HCT116 (cell line): ENCODE data around the gene CSNK2A2. TPM values are rescaled to one million over a fixed set of nuclear protein-coding genes. Genes with fewer than 3 reads are reported as not detected.

Source experiments
- ATAC-seq: fragments of 200-7000 bp; cut with Tn5 transposase; 2 replicates; pipeline ENCODE4 v1.9.1; 2020; ENCODE audit warnings: mild to moderate bottlenecking, moderate library complexity
- BruUV-seq: library from RNA; stranded (reverse); fragments of 400-500 nt; replicated peaks from 2 replicates; lab custom pipeline; 2021; lab: Mats Ljungman, UMichigan
- CTCF ChIA-PET: fragments of 300-600 bp; sonication (Branson Sonifier 250); formaldehyde crosslinking; loops from one replicate; lab custom pipeline; 2021; ENCODE audit warnings: antibody characterized with exemption; lab: Charles Lee
- POLR2A ChIA-PET: fragments of 300-600, 350-600 bp; sonication (Branson Sonifier 250); formaldehyde crosslinking; loops from one replicate; lab custom pipeline; 2021; ENCODE audit warnings: antibody characterized with exemption; lab: Charles Lee
- RAD21 ChIA-PET, 2 experiments: fragments of 300-600 bp; sonication (Branson Sonifier 250); formaldehyde crosslinking; loops; one replicate each; lab custom pipeline; 2023; ENCODE audit warnings: low total read pairs in 2 of 2; ENCODE audit not compliant: uncharacterized antibody in 2 of 2, unreplicated experiment in 2 of 2, low non-redundant PET in 1 of 2; lab: Charles Lee
- DNase-seq: peaks from one replicate; pipeline ENCODE4 v3.0.0-alpha.2; 2010; ENCODE audit warnings: low read depth, low spot score
- H2AFZ ChIP-seq: fragments of 200-600 bp; shearing (Covaris generic), sonication (generic); 2 replicates; pipeline ENCODE4 v1.6.1; 2017; ENCODE audit warnings: low read depth, mixed run types, mixed read lengths, antibody characterized with exemption, low read length; ENCODE audit not compliant: poor library complexity, severe bottlenecking
- H3K27ac ChIP-seq: 2 replicates; pipeline ENCODE4 v1.5.1; 2012; ENCODE audit warnings: low read depth, low read length
- H3K27me3 ChIP-seq: fragments of 200-600 bp; sonication (generic); 2 replicates; pipeline ENCODE4 v1.6.1; 2016; ENCODE audit warnings: mixed run types, low read length, mixed read lengths; ENCODE audit not compliant: insufficient read depth
- H3K36me3 ChIP-seq, 2 experiments: fragments of 200-500 bp in 1 of 2; fragments of 200-600 bp in 1 of 2; sonication (Bioruptor generic) in 1 of 2; sonication (generic) in 1 of 2; 2 replicates each; pipeline versions ENCODE4 v1.5.1 to v1.6.1; 2014 to 2016; ENCODE audit warnings: low read length in 2 of 2, inconsistent platforms in 1 of 2, mixed read lengths in 1 of 2, mixed run types in 1 of 2; ENCODE audit not compliant: insufficient read depth in 2 of 2, control insufficient read depth in 1 of 2
- H3K4me1 ChIP-seq, 2 experiments: fragments of 200-600 bp in 1 of 2; sonication (generic) in 1 of 2; 2 replicates each; pipeline versions ENCODE4 v1.5.1 to v1.6.1; 2012 to 2017; ENCODE audit warnings: low read length in 2 of 2, inconsistent platforms in 1 of 2, mild to moderate bottlenecking in 1 of 2, mixed read lengths in 1 of 2, mixed run types in 1 of 2, moderate library complexity in 1 of 2; ENCODE audit not compliant: insufficient read depth in 2 of 2, control insufficient read depth in 1 of 2
- H3K4me2 ChIP-seq: fragments of 200-600 bp; sonication (generic); 2 replicates; pipeline ENCODE4 v1.6.1; 2017; ENCODE audit warnings: mixed run types, low read length, mixed read lengths
- H3K4me3 ChIP-seq, 2 experiments: fragments of 200-600 bp in 1 of 2; sonication (generic) in 1 of 2; replicated peaks in 1 of 2; 2 replicates each; pipeline ENCODE4 v1.5.1; 2011 to 2016; ENCODE audit warnings: low read length in 2 of 2, control low read depth in 1 of 2, low read depth in 1 of 2, mild to moderate bottlenecking in 1 of 2, mixed read lengths in 1 of 2, mixed run types in 1 of 2
- H3K79me2 ChIP-seq: fragments of 200-600 bp; sonication (generic); 2 replicates; pipeline ENCODE4 v1.6.1; 2017; ENCODE audit warnings: mild to moderate bottlenecking, mixed run types, low read length, moderate library complexity, mixed read lengths; ENCODE audit not compliant: insufficient read depth
- H3K9ac ChIP-seq: fragments of 200-600 bp; sonication (generic); 2 replicates; pipeline ENCODE4 v1.6.1; 2016; ENCODE audit warnings: low read length, mixed read lengths
- H3K9me2 ChIP-seq: fragments of 200-600 bp; sonication (generic), shearing (Covaris generic); 2 replicates; pipeline ENCODE4 v1.6.1; 2017; ENCODE audit warnings: mixed run types, mild to moderate bottlenecking, moderate library complexity; ENCODE audit not compliant: insufficient read depth
- H3K9me3 ChIP-seq, 2 experiments: fragments of 200-500 bp in 1 of 2; fragments of 200-600 bp in 1 of 2; sonication (Bioruptor generic) in 1 of 2; sonication (generic) in 1 of 2; 2 replicates each; pipeline ENCODE4 v1.6.1; 2014 to 2017; ENCODE audit warnings: low read length in 2 of 2, mixed read lengths in 2 of 2, inconsistent platforms in 1 of 2, low read depth in 1 of 2, mild to moderate bottlenecking in 1 of 2, mixed run types in 1 of 2, moderate library complexity in 1 of 2; ENCODE audit not compliant: control insufficient read depth in 1 of 2, insufficient read depth in 1 of 2
- H4K20me1 ChIP-seq: fragments of 200-600 bp; sonication (generic), shearing (Covaris generic); 2 replicates; pipeline ENCODE4 v1.6.1; 2017; ENCODE audit warnings: mixed run types, mild to moderate bottlenecking, moderate library complexity; ENCODE audit not compliant: insufficient read depth
- CBX3 ChIP-seq: IDR thresholded peaks from 2 replicates; pipeline ENCODE4 v1.6.1; 2012; ENCODE audit warnings: low read depth
- EZH2 ChIP-seq: fragments of 200-600 bp; sonication (generic); IDR thresholded peaks from 2 replicates; pipeline ENCODE4 v1.6.1; 2017; ENCODE audit warnings: antibody characterized with exemption, mixed run types
- EZH2phosphoT487 ChIP-seq: fragments of 200-600 bp; IDR thresholded peaks from 2 replicates; pipeline ENCODE4 v1.6.1; 2018; ENCODE audit warnings: antibody characterized with exemption, borderline replicate concordance
- JUND ChIP-seq: IDR thresholded peaks from 2 replicates; pipeline ENCODE4 v1.6.1; 2012
- MAX ChIP-seq: IDR thresholded peaks from 2 replicates; pipeline ENCODE4 v1.6.1; 2012
- POLR2A ChIP-seq: IDR thresholded peaks from 2 replicates; pipeline ENCODE4 v1.7.0; 2011; ENCODE audit warnings: borderline replicate concordance; ENCODE audit not compliant: insufficient read depth, insufficient read length; ENCODE audit errors: extremely low read depth
- RAD21 ChIP-seq: IDR thresholded peaks from 2 replicates; pipeline ENCODE4 v1.6.1; 2012; ENCODE audit warnings: low read depth, mild to moderate bottlenecking
- REST ChIP-seq: IDR thresholded peaks from 2 replicates; pipeline ENCODE4 v1.6.1; 2012; ENCODE audit warnings: low read depth
- SIN3A ChIP-seq: IDR thresholded peaks from 2 replicates; pipeline ENCODE4 v1.6.1; 2012; ENCODE audit warnings: low read depth
- SRF ChIP-seq: IDR thresholded peaks from 2 replicates; pipeline ENCODE4 v1.6.1; 2012; ENCODE audit warnings: low read depth
- TCF7L2 ChIP-seq: IDR thresholded peaks from 2 replicates; pipeline ENCODE4 v1.7.0; 2011; ENCODE audit warnings: borderline replicate concordance, inconsistent platforms; ENCODE audit not compliant: insufficient read depth, insufficient read length; ENCODE audit errors: extremely low read depth
- YY1 ChIP-seq: IDR thresholded peaks from 2 replicates; pipeline ENCODE4 v1.6.1; 2011; ENCODE audit warnings: low read length, low read depth, moderate library complexity, mild to moderate bottlenecking; ENCODE audit not compliant: insufficient replicate concordance; ENCODE audit errors: extremely low read depth
- ZFX ChIP-seq: fragments of 450-650 bp; IDR thresholded peaks from 2 replicates; pipeline ENCODE4 v1.6.1; 2017
- ZNF274 ChIP-seq: fragments of 200-500 bp; sonication (Bioruptor generic); IDR thresholded peaks from 2 replicates; pipeline ENCODE4 v1.6.1; 2014; ENCODE audit warnings: mild to moderate bottlenecking, low read depth, low read length, inconsistent platforms
- intact Hi-C: fragments of 100-400 bp; cut with micrococcal nuclease; formaldehyde crosslinking; loops from 2 replicates; pipeline ENCODE4 v1.10.0; 2022
- total RNA-seq: library from RNA; stranded (reverse); gene quantifications from one replicate; pipeline ENCODE4 v1.2.1, GENCODE V29; 2021; ENCODE audit not compliant: unreplicated experiment
- TF ChIP-seq, protein P1 (sequence below), 3 experiments: fragments of 200-600 bp in 1 of 3; sonication (generic) in 1 of 3; IDR thresholded peaks in 2 of 3; conservative IDR thresholded peaks in 1 of 3; 2 replicates each; pipeline ENCODE4 v1.5.1; 2012 to 2017; ENCODE audit warnings: low read depth in 2 of 3, low read length in 2 of 3, antibody characterized with exemption in 1 of 3, borderline replicate concordance in 1 of 3, control low read depth in 1 of 3, mild to moderate bottlenecking in 1 of 3, mixed read lengths in 1 of 3, mixed run types in 1 of 3, moderate library complexity in 1 of 3; ENCODE audit not compliant: insufficient read depth in 1 of 3

The CSNK2A2 gene
- total RNA-seq, 1 experiment from 2014 or later: 97.7 TPM

GRCh38 chr16:58124601-58124915, 73.3 kb downstream of the CSNK2A2 start:
- RAD21 ChIA-PET: no interaction called here
- peaks cover 92% of the 10 kb centered on the region for H3K79me2 ChIP-seq
- no peak overlapping the region for H2AFZ ChIP-seq
- H3K27ac ChIP-seq: no peak overlapping the region
- no peak overlapping the region for H3K4me2 ChIP-seq
- CTCF ChIA-PET: interaction anchor here (1.5 kb wide), 1 partner anchor 27 kb away, joined by 3 read pairs; no protein-coding TSS in a partner anchor
- no peaks in the 10 kb centered on the region for H3K36me3 ChIP-seq
- POLR2A ChIA-PET: no interaction called here
- H4K20me1 ChIP-seq: peaks cover 29% of the 10 kb centered on the region; the same call in 1 of the 2 replicates
- no peaks in the 10 kb centered on the region for H3K9me2 ChIP-seq
- H3K9ac ChIP-seq: no peak overlapping the region
- TF ChIP-seq RAD21: no peak
- no peak for TF ChIP-seq EZH2phosphoT487
- TF ChIP-seq, protein P1, sequence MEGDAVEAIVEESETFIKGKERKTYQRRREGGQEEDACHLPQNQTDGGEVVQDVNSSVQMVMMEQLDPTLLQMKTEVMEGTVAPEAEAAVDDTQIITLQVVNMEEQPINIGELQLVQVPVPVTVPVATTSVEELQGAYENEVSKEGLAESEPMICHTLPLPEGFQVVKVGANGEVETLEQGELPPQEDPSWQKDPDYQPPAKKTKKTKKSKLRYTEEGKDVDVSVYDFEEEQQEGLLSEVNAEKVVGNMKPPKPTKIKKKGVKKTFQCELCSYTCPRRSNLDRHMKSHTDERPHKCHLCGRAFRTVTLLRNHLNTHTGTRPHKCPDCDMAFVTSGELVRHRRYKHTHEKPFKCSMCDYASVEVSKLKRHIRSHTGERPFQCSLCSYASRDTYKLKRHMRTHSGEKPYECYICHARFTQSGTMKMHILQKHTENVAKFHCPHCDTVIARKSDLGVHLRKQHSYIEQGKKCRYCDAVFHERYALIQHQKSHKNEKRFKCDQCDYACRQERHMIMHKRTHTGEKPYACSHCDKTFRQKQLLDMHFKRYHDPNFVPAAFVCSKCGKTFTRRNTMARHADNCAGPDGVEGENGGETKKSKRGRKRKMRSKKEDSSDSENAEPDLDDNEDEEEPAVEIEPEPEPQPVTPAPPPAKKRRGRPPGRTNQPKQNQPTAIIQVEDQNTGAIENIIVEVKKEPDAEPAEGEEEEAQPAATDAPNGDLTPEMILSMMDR (IDR thresholded peaks at IDR 0.05 in 2 of 3, conservative IDR thresholded peaks at IDR 0.05 in 1 of 3; ENCODE audit: borderline replicate concordance in 1 of 3, insufficient read depth in 1 of 3, low read depth in 2 of 3, low read length in 2 of 3): no peak
- TF ChIP-seq ZNF274: no peak
- TF ChIP-seq TCF7L2: no peak
- no peak for TF ChIP-seq ZFX
- no peak for TF ChIP-seq SIN3A
- no peak for TF ChIP-seq YY1
- no peak for TF ChIP-seq SRF
- no peak for TF ChIP-seq REST
- TF ChIP-seq MAX: no peak
- TF ChIP-seq EZH2: no peak
- TF ChIP-seq CBX3: no peak
- TF ChIP-seq POLR2A: no peak
- TF ChIP-seq JUND: no peak
- intact Hi-C loops: no loop called here
- no peak for DNase-seq
- no peak for ATAC-seq
- no peaks in the 10 kb centered on the region for H3K9me3 ChIP-seq
- H3K27me3 ChIP-seq: no peaks in the 10 kb centered on the region
- no TSS peak for BruUV-seq
- H3K4me1 ChIP-seq: peaks cover 10 to 29% of the 10 kb centered on the region in 2 experiments; a peak in 3 of 4 replicates
- H3K4me3 ChIP-seq: no peak overlapping the region
